ENCODE measurements around the gene GRK4.
"Not testable (repeated sequence)": the region's sequence is repeated elsewhere in the genome, so short reads cannot be mapped to it uniquely, and the experiment has no call there.

The GRK4 gene

DNA sequence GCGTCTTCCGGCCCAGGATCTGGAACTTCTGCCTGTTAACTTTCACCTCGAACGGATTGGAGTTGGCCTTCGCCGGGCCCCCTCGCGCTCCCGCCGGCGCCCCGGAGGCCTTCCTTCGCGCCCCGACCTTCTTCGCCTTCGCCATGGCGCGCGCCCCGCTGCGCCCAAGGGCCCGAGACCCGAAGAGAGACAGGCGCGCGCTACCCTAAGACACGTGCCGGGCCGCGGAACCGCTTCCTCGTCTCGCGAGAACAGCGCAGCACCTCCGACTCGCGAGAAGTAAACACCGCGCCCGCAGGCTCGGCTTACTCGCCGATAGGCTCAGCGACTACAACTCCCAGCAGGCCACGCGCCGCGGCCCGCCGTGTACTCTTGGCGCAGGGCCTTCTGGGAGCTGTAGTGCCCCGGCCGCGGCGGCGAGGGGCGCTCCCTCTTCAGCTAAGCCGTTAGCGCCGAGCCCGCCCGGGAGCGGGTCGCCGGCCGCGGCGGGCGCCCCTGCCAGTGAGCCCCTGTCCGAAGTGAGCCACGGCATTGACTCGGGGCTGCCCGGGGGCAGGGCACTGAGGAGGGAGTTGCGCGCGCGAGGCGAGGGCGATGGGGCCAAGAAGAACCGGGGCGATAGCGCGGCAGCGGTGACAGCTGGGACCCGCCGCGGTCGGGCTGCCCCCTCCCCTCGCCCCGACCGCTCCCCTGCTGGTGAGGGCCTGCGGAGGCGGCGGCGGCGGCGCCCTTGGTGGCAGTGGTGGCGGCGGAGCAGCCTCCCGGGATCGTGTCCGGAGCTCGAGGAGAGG lies at the start of gene GRK4, which contains the start of gene NOP14:
TSS of gene GRK4 (plus strand) at position 397 of the 791 bp plus-strand sequence. CDS start 500 bp downstream, outside the sequence.
TSS of gene NOP14 (minus strand) at position 232 of the 791 bp plus-strand sequence. CDS start at position 145, 87 bp downstream.
- in situ Hi-C loops (cut with MboI; ENCODE audit: low sequenced_read_pairs) = no loop called here

GRCh38 chr4:2914256-2915126 lies 48.9 kb upstream of the GRK4 start:
- in situ Hi-C loops (cut with MboI; ENCODE audit: low sequenced_read_pairs) = no loop called here

- in situ Hi-C loops (cut with MboI; ENCODE audit: low sequenced_read_pairs) = no loop called here
Observed at GRCh38 chr4:2915789-2916188, 47.6 kb upstream of the GRK4 start.

GRCh38 chr4:2916696-2917095 lies 46.7 kb upstream of the GRK4 start:
- in situ Hi-C loops (cut with MboI; ENCODE audit: low sequenced_read_pairs) = not testable (repeated sequence)

- in situ Hi-C loops (cut with MboI; ENCODE audit: low sequenced_read_pairs) = not testable (repeated sequence)
Observed at GRCh38 chr4:2918300-2918699, 45.1 kb upstream of the GRK4 start.

GRCh38 chr4:2918714-2919113 lies 44.7 kb upstream of the GRK4 start:
- in situ Hi-C loops (cut with MboI; ENCODE audit: low sequenced_read_pairs) = not testable (repeated sequence)

- in situ Hi-C loops (cut with MboI; ENCODE audit: low sequenced_read_pairs) = not testable (repeated sequence)
Observed at GRCh38 chr4:2922453-2923101, 40.8 kb upstream of the GRK4 start.

DNA sequence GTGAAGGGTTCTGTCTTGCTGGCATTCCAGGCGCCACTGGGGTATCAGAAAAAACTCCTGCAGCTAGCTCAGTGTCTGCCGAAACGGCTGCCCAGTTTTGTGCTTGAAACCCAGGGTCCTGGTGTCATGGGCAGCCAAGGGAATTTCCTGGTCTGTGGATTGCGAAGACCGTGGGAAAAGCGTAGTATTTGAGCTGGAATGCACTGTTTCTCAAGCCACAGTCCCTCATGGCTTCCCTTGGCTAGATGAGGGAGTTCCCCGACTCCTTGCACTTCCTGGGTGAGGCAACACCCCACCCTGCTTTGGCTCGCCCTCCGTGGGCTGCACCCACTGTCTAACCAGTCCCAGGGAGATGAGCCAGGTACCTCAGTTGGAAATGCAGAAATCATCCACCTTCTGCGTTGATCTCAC lies 40.2 kb upstream of the GRK4 start:
- in situ Hi-C loops (cut with MboI; ENCODE audit: low sequenced_read_pairs) = no loop called here

GRCh38 chr4:2923668-2924173 lies 39.6 kb upstream of the GRK4 start:
- in situ Hi-C loops (cut with MboI; ENCODE audit: low sequenced_read_pairs) = no loop called here

DNA sequence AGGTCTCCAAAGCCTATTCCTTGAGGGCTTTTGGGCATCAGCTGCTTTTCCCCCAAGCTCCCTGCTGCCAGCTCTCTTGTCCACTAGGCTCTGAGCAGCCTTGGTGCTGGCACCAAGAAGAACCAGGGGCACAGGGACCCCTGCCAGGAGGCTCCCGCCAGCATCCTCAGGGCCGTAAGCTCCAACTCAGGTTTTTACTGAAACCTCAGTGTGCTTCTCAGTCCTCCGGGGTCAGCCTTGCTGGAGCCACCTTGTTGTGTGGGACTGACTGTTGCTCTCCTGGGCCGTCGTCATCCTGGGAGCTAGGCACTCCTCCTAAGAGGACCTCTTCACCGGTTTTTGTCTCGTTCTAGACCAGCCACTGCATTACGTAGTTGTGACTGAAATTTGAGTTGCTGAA lies 39.1 kb upstream of the GRK4 start:
- in situ Hi-C loops (cut with MboI; ENCODE audit: low sequenced_read_pairs) = no loop called here

DNA sequence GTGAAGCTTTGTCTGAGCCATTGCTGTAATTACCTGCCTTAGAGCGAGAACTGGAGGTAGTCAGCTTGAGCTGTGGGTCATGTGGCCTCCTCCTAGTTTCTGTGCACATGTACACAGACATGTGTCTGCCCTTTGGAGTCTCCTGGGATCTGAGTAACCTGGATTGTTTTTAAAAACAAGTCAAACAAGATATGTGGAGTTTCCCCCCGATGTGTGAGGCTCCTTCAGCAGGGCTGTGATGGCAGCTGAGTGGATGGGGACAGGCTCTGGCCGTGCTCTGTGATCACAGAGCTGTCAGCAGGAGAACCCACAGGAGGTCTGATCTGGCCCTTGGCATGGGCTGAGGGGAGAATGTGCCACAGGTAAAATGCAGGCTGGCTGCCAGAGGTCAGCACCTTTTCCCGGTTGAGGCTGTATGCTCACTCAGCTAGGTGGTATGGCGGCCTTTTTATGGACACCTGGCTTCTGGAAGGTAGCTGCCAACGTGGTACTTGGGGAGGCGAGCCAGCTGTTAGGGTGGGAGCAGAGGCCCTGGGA lies 38.5 kb upstream of the GRK4 start:
- in situ Hi-C loops (cut with MboI; ENCODE audit: low sequenced_read_pairs) = no loop called here

DNA sequence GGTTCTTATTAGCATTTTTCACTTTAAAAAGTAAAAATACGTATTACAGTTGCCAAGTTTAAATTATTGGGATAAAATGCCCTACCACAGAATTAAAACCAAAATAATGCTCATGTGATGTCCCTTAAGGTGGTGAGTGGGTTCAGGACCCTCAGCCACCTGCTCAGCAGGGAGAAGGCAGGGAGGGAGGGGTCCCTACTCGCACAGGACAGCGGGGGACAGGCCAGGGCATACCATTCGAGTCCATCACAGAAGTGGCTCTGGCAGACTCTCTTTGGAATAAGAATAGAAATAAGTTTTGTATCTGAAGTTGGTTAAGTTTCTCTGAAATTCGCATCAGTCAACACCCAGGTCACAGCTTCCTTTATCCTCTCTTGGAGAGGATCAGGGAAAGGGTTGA lies 37.9 kb upstream of the GRK4 start:
- in situ Hi-C loops (cut with MboI; ENCODE audit: low sequenced_read_pairs) = no loop called here

DNA sequence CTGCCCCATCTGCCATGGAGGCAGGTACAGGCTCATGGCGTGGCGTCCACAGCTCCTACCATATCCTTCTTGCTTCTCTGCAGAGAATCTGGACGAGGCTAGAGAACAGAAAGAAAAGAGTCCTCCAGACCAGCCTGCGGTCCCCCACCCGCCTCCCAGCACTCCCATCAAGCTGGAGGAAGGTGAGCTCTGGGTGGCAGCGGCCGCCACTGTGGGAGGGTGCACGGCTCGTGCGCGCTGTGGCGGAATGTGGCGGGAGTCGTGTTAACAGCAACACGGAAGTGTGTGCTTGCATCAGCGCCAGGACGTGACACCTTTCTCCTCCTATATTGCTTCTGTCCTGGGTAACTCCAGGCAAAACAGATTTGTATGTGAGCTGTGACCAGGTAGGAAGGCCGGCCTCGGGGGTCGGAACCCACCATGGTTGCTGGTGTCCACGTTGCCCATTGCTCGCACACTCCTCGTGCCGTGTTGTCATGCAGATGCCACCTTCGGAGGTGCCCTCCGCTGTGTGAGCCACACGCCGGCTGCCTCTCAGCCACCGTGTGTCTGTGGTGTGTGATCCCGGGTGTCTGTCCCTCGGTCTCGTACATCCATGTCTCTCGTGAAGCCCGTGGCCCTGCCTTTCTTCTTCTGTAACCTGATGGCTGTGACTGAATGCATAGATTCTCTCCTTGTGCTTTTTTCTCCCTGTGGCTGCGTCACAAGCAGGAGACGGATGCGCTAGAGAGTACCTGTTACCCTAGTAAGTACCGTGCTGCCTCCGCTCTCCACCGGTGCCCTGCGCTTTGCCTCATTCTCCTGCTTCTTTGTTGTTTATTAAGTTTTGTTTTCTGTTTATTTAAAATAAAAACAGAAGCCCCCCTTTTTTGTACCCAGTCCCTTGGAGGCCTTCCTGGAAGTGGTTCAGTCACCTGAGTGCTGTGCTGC lies 37.2 kb upstream of the GRK4 start:
- in situ Hi-C loops (cut with MboI; ENCODE audit: low sequenced_read_pairs) = no loop called here

DNA sequence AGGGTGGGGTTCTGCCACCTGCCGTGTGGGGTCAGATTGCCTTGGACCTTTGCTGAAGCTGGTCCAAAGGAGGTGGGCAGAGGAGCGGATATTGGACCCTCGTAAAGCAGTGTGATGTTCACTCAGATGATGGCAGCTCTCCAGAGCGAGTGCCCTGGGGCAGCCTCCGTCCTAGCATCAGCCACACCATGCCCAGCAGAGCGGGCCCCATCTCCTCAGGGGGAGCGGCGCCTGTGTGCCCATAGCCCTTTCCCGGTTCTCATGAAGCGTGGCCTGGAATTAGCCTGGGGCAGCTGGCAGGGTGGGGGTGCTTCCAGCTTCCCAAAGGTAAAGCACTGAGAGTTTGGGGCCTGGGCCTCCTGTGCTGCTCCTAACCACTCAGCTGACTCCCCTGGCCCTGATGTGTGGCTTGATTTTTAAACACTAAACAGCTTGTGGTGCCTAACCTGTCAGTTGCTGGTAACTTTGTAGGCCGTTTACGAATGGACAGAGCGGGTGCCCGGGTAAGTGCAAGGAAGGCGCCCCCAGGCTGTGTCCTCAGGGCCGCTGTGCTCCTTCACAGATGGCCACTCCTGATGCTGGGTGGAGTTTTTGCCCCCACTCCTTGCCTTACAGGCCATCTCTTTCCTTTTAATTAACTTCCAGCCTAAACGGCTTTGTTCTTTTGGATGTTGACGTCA lies 36.2 kb upstream of the GRK4 start:
- in situ Hi-C loops (cut with MboI; ENCODE audit: low sequenced_read_pairs) = no loop called here

DNA sequence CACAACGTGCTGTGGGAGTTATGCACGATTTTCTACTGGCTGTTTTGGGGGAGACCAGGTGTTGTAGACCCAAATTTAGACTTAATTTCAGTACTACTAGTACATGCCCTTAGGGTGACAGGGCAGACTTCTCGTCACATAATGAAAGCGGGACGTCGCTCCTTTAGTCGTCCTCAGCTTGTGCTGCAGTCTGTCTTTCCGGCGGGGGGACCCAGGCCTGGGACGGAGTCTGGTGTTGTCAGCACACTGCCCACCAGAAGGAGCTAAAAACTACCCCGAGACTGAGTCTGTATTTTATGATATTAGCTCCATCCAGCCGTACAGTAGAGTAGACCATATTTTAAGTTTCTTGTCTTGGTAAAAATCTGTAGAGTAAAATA lies 35.7 kb upstream of the GRK4 start:
- in situ Hi-C loops (cut with MboI; ENCODE audit: low sequenced_read_pairs) = no loop called here

DNA sequence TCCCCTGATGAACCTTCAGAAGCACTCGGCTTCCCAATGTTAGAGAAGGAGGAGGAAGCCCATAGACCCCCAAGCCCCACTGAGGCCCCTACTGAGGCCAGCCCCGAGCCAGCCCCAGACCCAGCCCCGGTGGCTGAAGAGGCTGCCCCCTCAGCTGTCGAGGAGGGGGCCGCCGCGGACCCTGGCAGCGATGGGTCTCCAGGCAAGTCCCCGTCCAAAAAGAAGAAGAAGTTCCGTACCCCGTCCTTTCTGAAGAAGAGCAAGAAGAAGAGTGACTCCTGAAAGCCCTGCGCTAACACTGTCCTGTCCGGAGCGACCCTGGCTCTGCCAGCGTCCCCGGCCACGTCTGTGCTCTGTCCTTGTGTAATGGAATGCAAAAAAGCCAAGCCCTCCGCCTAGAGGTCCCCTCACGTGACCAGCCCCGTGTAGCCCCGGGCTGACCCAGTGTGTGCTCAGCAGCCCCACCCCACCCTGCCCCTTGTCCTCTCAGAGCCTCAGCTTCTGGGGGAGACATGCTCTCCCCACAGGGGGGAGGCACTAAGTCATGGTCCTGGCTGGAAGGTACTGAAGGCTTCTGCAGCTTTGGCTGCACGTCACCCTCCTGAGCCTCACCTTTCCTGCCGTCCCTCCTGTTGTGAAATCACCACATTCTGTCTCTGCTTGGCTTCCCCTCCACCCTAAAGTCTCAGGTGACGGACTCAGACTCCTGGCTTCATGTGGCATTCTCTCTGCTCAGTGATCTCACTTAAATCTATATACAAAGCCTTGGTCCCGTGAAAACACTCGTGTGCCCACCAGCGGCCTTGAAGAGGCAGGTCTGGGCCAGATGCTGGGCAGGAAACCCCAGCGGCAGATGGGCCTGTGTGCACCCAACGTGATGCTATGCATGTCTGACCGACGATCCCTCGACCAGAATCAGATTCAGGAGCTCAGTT lies 34.9 kb upstream of the GRK4 start:
- in situ Hi-C loops (cut with MboI; ENCODE audit: low sequenced_read_pairs) = no loop called here

- in situ Hi-C loops (cut with MboI; ENCODE audit: low sequenced_read_pairs) = no loop called here
Observed at GRCh38 chr4:2929469-2929868, 33.9 kb upstream of the GRK4 start.

DNA sequence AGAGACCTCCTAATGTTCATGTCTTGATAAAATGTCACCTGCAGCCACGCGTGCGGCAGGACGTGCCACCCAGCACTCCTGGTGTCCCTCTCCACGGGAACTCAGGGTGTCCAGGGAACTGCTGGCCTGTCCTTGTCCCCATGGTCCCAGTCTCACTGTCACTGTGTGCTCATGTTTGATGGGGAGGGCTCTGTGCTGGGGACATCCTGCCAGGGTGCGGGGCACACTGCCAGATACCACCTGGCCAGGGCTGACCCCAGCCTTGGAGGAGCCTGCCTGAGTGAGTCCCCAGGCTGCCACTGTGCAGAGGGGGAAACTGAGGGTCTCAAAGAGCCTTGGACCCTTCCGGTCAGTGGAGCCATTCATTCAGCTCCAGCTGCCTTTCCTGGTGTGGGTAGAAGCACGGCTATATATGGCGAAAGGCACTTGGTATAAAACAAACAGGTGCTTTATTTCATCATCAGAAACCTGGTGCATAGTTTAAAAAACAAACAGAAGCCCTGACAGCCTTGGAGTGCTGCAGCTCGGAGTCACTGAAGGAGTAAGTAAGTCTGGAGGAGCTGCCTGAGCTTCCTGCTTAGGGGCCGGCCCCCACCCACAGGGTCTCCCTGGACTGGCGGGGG lies 33.1 kb upstream of the GRK4 start:
- in situ Hi-C loops (cut with MboI; ENCODE audit: low sequenced_read_pairs) = loop anchor here (5.0 kb wide), 1 partner anchor 173 kb away; the partner anchor contains the start of gene TNIP2
